Activated CD4-positive, CD25-positive, alpha-beta regulatory T cell treated with anti-CD3 and anti-CD28 coated beads, Interleukin-2, amount 50 U/mL, for 24 hours (primary cell): Measurements from ENCODE around the gene GRB7.
A peak's percentile ranks its signal among the peaks of the same experiment; 100 is the strongest.
"Not testable (repeated sequence)": the region's sequence is repeated elsewhere in the genome, so short reads cannot be mapped to it uniquely, and the experiment has no call there.

ENCODE experiments used
- ATAC-seq, 2 donors: fragments of 150-1000 bp; cut with Tn5 transposase; one replicate each; pipeline ENCODE4 v1.10.0; 2021; ENCODE audit warnings: mild to moderate bottlenecking in 1 of 2, moderate library complexity in 1 of 2

The GRB7 gene

GRCh38 chr17:39709998-39710964 lies 27.5 kb upstream of the GRB7 start:
- ATAC-seq: no peak

GRCh38 chr17:39711071-39711470 lies 26.7 kb upstream of the GRB7 start:
- not testable (repeated sequence) for ATAC-seq

GRCh38 chr17:39711851-39712250 lies 25.9 kb upstream of the GRB7 start:
- ATAC-seq: no peak

GRCh38 chr17:39714234-39714633 lies 23.5 kb upstream of the GRB7 start:
- no peak for ATAC-seq

GRCh38 chr17:39715375-39716072 lies 22.2 kb upstream of the GRB7 start:
- ATAC-seq: no peak

GRCh38 chr17:39716073-39716818 lies 21.5 kb upstream of the GRB7 start:
- no peak for ATAC-seq

- ATAC-seq: no peak
Observed at GRCh38 chr17:39716879-39717536, 20.7 kb upstream of the GRB7 start.

- no peak for ATAC-seq
Observed at GRCh38 chr17:39717660-39718059, 20.1 kb upstream of the GRB7 start.

GRCh38 chr17:39719563-39720355 lies 18.0 kb upstream of the GRB7 start:
- ATAC-seq: no peak

GRCh38 chr17:39722104-39722503 lies 15.6 kb upstream of the GRB7 start:
- ATAC-seq: no peak

- no peak for ATAC-seq
Observed at GRCh38 chr17:39722965-39723848, 14.5 kb upstream of the GRB7 start.

- ATAC-seq: no peak
Observed at GRCh38 chr17:39724731-39725130, 13.0 kb upstream of the GRB7 start.

- not testable (repeated sequence) for ATAC-seq
Observed at GRCh38 chr17:39725923-39726322, 11.8 kb upstream of the GRB7 start.

GRCh38 chr17:39726617-39727016 lies 11.1 kb upstream of the GRB7 start:
- ATAC-seq: no peak

GRCh38 chr17:39727556-39727955 lies 10.2 kb upstream of the GRB7 start:
- no peak for ATAC-seq

GRCh38 chr17:39729280-39729851 lies 8.4 kb upstream of the GRB7 start:
- ATAC-seq: no peak

- ATAC-seq: peak; percentile 92 to 94
Observed at GRCh38 chr17:39730095-39730921, 7.4 kb upstream of the GRB7 start, which contains the start of gene MIEN1. Gene MIEN1 (minus strand): TSS chr17:39730532. CDS start chr17:39730495, 37 bp downstream.

- ATAC-seq: no peak
Observed at GRCh38 chr17:39732586-39732985, 5.2 kb upstream of the GRB7 start.

GRCh38 chr17:39735882-39736281 lies 1.9 kb upstream of the GRB7 start:
- ATAC-seq: no peak
